Inferior parietal cortex (tissue), 1 donor: ENCODE results near the gene TCF19.

Experiments
- DNase-seq: peaks from one replicate; pipeline ENCODE4 v3.0.0-alpha.2; 2016; ENCODE audit errors: extremely low spot score

The TCF19 gene

GRCh38 chr6:31209137-31209536 is 50.7 kb downstream of the TCF19 start:
- no peak for DNase-seq

- no peak for DNase-seq
Measured at GRCh38 chr6:31210123-31210522, 51.7 kb downstream of the TCF19 start.

- DNase-seq = no peak
Measured at GRCh38 chr6:31210741-31211532, 52.5 kb downstream of the TCF19 start.
